ENCODE measurements around the gene MOB3B. TPM values are rescaled to one million over a fixed set of nuclear protein-coding genes. Genes with fewer than 3 reads are reported as not detected.

MOB3B gene
- total RNA-seq, 1 experiment from 2014 or later: 0.03 TPM

DNA sequence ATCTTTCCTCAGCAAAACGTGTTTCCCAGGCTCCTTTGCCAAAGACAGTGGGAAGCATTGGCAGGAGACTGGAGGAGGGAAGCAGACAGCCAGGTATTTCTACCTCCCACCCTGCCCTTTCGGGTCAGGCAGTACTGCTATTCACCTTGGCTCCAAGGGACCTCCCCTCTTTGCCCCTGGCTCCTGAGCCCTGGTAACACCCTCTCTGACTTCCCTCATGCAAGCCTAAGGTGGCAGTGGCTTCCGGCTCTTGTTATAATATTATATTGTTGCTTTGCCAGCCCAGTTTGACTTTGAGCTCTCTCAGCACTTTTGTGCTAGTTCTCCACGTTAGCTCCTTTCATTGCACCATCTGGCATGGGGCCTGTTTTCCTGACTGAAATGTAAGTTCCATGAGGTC is 87.2 kb downstream of the MOB3B start:
- Histone ChIP-seq H3K4me3 (ENCODE audit: low read depth in 2 of 2, low read length in 2 of 2) (no peak overlapping the region), H3K27ac (ENCODE audit: low read length) (no peak overlapping the region), H3K36me3 (ENCODE audit: control insufficient read depth, insufficient read depth, low read length) (no peaks in the 10 kb centered on the region), H3K27me3 (ENCODE audit: control insufficient read depth, insufficient read depth, low read length) (no peaks in the 10 kb centered on the region), H3K4me1 (ENCODE audit: control insufficient read depth, insufficient read depth, low read length) (no peaks in the 10 kb centered on the region), H3K9me3 (ENCODE audit: control insufficient read depth, insufficient read depth, low read depth, low read length) (no peaks in the 10 kb centered on the region)
- TF ChIP-seq POLR2AphosphoS5 (IDR thresholded peaks at IDR 0.05; ENCODE audit: low read depth, low read length) (no peak), SIN3A (IDR thresholded peaks at IDR 0.05; ENCODE audit: borderline replicate concordance, insufficient read depth, low read depth, low read length) (no peak), TCF7L2 (IDR thresholded peaks at IDR 0.05; ENCODE audit: low read depth, low read length) (no peak)
- TF ChIP-seq, protein P1, sequence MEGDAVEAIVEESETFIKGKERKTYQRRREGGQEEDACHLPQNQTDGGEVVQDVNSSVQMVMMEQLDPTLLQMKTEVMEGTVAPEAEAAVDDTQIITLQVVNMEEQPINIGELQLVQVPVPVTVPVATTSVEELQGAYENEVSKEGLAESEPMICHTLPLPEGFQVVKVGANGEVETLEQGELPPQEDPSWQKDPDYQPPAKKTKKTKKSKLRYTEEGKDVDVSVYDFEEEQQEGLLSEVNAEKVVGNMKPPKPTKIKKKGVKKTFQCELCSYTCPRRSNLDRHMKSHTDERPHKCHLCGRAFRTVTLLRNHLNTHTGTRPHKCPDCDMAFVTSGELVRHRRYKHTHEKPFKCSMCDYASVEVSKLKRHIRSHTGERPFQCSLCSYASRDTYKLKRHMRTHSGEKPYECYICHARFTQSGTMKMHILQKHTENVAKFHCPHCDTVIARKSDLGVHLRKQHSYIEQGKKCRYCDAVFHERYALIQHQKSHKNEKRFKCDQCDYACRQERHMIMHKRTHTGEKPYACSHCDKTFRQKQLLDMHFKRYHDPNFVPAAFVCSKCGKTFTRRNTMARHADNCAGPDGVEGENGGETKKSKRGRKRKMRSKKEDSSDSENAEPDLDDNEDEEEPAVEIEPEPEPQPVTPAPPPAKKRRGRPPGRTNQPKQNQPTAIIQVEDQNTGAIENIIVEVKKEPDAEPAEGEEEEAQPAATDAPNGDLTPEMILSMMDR (IDR thresholded peaks at IDR 0.05): no peak
- TF ChIP-seq, protein P2, sequence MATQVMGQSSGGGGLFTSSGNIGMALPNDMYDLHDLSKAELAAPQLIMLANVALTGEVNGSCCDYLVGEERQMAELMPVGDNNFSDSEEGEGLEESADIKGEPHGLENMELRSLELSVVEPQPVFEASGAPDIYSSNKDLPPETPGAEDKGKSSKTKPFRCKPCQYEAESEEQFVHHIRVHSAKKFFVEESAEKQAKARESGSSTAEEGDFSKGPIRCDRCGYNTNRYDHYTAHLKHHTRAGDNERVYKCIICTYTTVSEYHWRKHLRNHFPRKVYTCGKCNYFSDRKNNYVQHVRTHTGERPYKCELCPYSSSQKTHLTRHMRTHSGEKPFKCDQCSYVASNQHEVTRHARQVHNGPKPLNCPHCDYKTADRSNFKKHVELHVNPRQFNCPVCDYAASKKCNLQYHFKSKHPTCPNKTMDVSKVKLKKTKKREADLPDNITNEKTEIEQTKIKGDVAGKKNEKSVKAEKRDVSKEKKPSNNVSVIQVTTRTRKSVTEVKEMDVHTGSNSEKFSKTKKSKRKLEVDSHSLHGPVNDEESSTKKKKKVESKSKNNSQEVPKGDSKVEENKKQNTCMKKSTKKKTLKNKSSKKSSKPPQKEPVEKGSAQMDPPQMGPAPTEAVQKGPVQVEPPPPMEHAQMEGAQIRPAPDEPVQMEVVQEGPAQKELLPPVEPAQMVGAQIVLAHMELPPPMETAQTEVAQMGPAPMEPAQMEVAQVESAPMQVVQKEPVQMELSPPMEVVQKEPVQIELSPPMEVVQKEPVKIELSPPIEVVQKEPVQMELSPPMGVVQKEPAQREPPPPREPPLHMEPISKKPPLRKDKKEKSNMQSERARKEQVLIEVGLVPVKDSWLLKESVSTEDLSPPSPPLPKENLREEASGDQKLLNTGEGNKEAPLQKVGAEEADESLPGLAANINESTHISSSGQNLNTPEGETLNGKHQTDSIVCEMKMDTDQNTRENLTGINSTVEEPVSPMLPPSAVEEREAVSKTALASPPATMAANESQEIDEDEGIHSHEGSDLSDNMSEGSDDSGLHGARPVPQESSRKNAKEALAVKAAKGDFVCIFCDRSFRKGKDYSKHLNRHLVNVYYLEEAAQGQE (IDR thresholded peaks at IDR 0.05; ENCODE audit: insufficient read depth in 1 of 2, low read depth in 2 of 2, low read length in 1 of 2): no peak
- ChIA-PET CTCF (no interaction called here), POLR2A (no interaction called here)
- no peak for DNase-seq (ENCODE audit: low read depth, low spot score)
- intact Hi-C loops (cut with micrococcal nuclease; ENCODE audit: unreplicated experiment) (no loop called here), in situ Hi-C loops (cut with HindIII; ENCODE audit: low pct_unique_long_range_greater_than_20kb, low sequenced_read_pairs) (no loop called here)
- no TSS peak for BruUV-seq (replicated peaks)
- no peak for ATAC-seq

DNA sequence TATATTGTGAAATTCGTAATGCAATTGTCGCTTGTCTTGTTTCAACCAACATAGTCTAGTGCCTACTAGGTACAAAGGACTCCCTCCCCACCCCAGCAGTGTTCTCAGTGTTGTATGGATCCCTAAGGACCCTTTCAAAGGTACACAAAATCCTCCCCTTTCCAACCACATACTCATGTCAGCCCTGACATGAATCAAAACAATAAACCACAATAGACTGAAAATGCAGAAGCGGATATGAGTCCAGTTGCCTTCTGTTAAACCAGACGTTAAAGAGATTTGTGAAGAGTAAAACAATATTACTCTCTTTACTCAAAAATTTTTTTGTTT is 87.9 kb downstream of the MOB3B start:
- POLR2A ChIA-PET: no interaction called here
- no peaks in the 10 kb centered on the region for H3K9me3 ChIP-seq (ENCODE audit: control insufficient read depth, insufficient read depth, low read depth, low read length)
- BruUV-seq (replicated peaks): no TSS peak
- H3K4me3 ChIP-seq (ENCODE audit: low read depth in 2 of 2, low read length in 2 of 2): no peak overlapping the region
- no peak overlapping the region for H3K27ac ChIP-seq (ENCODE audit: low read length)
- TF ChIP-seq, protein P1 (IDR thresholded peaks at IDR 0.05): no peak
- TF ChIP-seq SIN3A (IDR thresholded peaks at IDR 0.05; ENCODE audit: borderline replicate concordance, insufficient read depth, low read depth, low read length): no peak
- TF ChIP-seq, protein P2 (IDR thresholded peaks at IDR 0.05; ENCODE audit: insufficient read depth in 1 of 2, low read depth in 2 of 2, low read length in 1 of 2): no peak
- TF ChIP-seq POLR2AphosphoS5 (IDR thresholded peaks at IDR 0.05; ENCODE audit: low read depth, low read length): no peak
- no peak for TF ChIP-seq TCF7L2 (IDR thresholded peaks at IDR 0.05; ENCODE audit: low read depth, low read length)
- no peaks in the 10 kb centered on the region for H3K27me3 ChIP-seq (ENCODE audit: control insufficient read depth, insufficient read depth, low read length)
- in situ Hi-C loops (cut with HindIII; ENCODE audit: low pct_unique_long_range_greater_than_20kb, low sequenced_read_pairs) (no loop called here), intact Hi-C loops (cut with micrococcal nuclease; ENCODE audit: unreplicated experiment) (no loop called here)
- ATAC-seq (no peak), DNase-seq (ENCODE audit: low read depth, low spot score) (no peak)
- H3K4me1 ChIP-seq (ENCODE audit: control insufficient read depth, insufficient read depth, low read length): no peaks in the 10 kb centered on the region
- CTCF ChIA-PET: no interaction called here
- no peaks in the 10 kb centered on the region for H3K36me3 ChIP-seq (ENCODE audit: control insufficient read depth, insufficient read depth, low read length)

Data from Panc1 (cell line).